Pancreas (tissue), 10 donors: ENCODE results near the gene GSTO2. TPM values are rescaled to one million over a fixed set of nuclear protein-coding genes. Genes with fewer than 3 reads are reported as not detected.

Source experiments
- ATAC-seq, 4 donors: fragments of 200-7000 bp; cut with Tn5 transposase; one replicate each; pipeline versions ENCODE4 v1.8.0 to v1.9.1; 2020; ENCODE audit warnings: mild to moderate bottlenecking in 4 of 4, moderate library complexity in 4 of 4
- DNase-seq, 6 donors: peaks; one replicate each; pipeline ENCODE4 v3.0.0-alpha.2; 2020
- FAIRE-seq: peaks from 2 replicates; lab custom pipeline; 2012; peaks lifted over from hg19 to GRCh38; lab: Jason Lieb, UNC
- H3K27ac ChIP-seq, 4 donors: fragments of 200-600 bp; sonication (generic); 1 replicate in 3 of 4; 2 replicates in 1 of 4; pipeline versions ENCODE4 v1.5.0 to v1.8.0; 2020
- H3K27me3 ChIP-seq, 4 donors: fragments of 200-600 bp; one replicate each; pipeline ENCODE4 v1.8.0; 2021
- H3K36me3 ChIP-seq, 3 donors: fragments of 200-600 bp; sonication (generic) in 1 of 3; one replicate each; pipeline versions ENCODE4 v1.5.0 to v1.8.0; 2020 to 2021
- H3K4me1 ChIP-seq, 3 donors: fragments of 200-600 bp; one replicate each; pipeline ENCODE4 v1.8.0; 2021
- H3K4me3 ChIP-seq, 4 donors: fragments of 200-600 bp; sonication (generic) in 2 of 4; one replicate each; pipeline versions ENCODE4 v1.5.0 to v1.8.0; 2020 to 2021
- H3K9me3 ChIP-seq, 4 donors: fragments of 200-600 bp; one replicate each; pipeline ENCODE4 v1.8.0; 2021
- WGBS, 2 donors: extraction: QIAGEN DNeasy Blood & Tissue Kit; methylation state at CpG; one replicate each; pipeline ENCODE4 v1.1.7; 2013; 5-methylcytosine and 5-hydroxymethylcytosine counted together
- intact Hi-C, 3 donors: fragments of 100-400 bp; cut with DNase I; formaldehyde crosslinking; loops; one replicate each; pipeline versions ENCODE4 v1.11.1 to v1.14.2; 2022
- polyA plus RNA-seq, 2 donors: library from polyadenylated mRNA; stranded (reverse); fragments of 200-250 nt; gene quantifications; one replicate each; pipeline ENCODE4 v1.2.3, GENCODE V29; 2013
- total RNA-seq, 6 donors: library from RNA; stranded (reverse); fragmentation: NEBNext Ultra II Directional in 4 of 6; extraction: Animal tissue kit (Norgen Biotek cat#: 25700) in 4 of 6; gene quantifications; one replicate each; pipeline versions ENCODE4 v1.2.1 to v1.2.4, GENCODE V29; 2021 to 2023
- TF ChIP-seq, protein P1 (sequence below), 4 donors: fragments of 200-600 bp; sonication (generic) in 3 of 4; IDR thresholded peaks; one replicate each; pipeline versions ENCODE4 v1.5.0 to v1.8.0; 2021; ENCODE audit warnings: antibody characterized with exemption in 4 of 4
- donor health status: healthy with polysubstance abuse.
- donor health status: DM: no; HTN: no; CAD: no; lungs with moderate emphysema.
- donor health status: DM: no; HTN: no; CAD: no.
- donor health status: control.
- donor health status: control.
- donor health status: Bipolar disorder and iron deficiency.
- donor health status: DM: yes; HTN: yes; CAD: no.
- donor health status: DM: no; HTN: no; CAD: no.
- donor health status: DM: no; HTN: no; CAD: no.
- donor health status: DM: yes; HTN: yes; CAD: no.

GSTO2 gene
- total and polyA plus RNA-seq, 8 donors = 13.8 to 28.1 (median 18.2) TPM

DNA sequence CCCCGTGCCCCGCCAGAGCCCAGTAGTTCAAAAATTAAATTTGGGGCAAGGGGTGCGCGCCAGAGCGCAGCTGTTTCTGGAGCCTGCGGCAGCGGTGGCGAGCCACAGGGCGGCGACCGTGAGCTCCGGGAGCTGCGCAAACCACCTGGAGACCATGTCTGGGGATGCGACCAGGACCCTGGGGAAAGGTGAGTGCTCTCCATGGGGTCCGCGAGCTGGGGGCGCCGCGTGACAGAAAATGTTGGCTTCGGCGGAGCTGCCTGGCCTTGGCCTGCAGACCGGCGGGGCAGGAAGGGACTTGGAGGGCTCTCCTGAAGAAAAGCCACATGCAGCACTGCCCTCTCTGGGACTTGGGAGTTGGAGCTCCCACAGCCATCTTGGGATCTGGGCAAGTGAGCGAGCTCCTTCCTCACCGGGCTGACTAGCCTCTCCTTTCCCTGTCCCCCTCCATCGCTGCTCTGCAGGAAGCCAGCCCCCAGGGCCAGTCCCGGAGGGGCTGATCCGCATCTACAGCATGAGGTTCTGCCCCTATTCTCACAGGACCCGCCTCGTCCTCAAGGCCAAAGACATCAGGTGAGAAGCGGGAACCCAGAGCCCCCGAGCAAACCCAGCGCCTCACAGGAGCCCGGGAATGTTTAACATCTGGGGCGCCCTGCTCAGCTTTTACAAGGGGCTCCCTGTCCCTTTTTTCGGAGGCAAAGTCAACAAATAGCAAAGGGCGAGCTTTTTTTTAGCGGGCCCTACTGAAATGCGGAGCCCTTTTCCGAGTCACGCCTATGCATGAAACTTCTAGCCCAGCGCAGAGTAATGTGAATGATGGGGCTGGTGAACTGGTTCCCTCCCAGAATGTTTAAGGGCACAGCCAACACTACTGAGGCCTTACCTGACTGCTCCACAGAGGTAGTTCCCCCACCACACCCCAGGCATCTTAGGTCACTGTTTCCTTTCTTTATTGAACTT is 6.1 kb downstream of the GSTO2 start:
- no peak for FAIRE-seq
- peak overlapping the region; percentile 0 to 38 (median 27) for H3K27ac ChIP-seq
- peak; percentile 64 to 88 (median 74) for DNase-seq

DNA sequence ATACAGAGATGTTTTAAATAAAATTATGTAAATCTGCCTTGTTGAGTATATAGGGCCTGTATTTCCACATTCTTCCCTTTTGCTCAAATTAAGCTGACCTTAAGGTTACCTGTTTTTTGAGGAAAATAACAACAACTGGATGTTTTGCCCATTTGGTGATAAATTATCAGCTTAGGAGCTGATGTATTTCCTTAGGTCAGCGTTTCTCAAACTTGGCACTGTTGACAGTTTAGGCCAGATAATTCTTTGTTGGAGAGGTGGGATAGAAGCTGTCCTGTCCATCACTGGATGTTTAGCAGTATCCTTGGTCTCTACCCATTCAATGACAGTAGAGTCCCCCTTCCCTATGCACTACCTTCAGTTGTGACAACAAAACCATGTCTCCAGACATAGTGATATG is 7.2 kb downstream of the GSTO2 start:
- WGBS, 2 donors = 29 to 43% methylated on average over 1 of the region's 1 CpG
- H3K4me3 ChIP-seq = peak overlapping the region in 3 of 4 donors; percentile 48 to 60 (median 60)
- TF ChIP-seq, protein P1, sequence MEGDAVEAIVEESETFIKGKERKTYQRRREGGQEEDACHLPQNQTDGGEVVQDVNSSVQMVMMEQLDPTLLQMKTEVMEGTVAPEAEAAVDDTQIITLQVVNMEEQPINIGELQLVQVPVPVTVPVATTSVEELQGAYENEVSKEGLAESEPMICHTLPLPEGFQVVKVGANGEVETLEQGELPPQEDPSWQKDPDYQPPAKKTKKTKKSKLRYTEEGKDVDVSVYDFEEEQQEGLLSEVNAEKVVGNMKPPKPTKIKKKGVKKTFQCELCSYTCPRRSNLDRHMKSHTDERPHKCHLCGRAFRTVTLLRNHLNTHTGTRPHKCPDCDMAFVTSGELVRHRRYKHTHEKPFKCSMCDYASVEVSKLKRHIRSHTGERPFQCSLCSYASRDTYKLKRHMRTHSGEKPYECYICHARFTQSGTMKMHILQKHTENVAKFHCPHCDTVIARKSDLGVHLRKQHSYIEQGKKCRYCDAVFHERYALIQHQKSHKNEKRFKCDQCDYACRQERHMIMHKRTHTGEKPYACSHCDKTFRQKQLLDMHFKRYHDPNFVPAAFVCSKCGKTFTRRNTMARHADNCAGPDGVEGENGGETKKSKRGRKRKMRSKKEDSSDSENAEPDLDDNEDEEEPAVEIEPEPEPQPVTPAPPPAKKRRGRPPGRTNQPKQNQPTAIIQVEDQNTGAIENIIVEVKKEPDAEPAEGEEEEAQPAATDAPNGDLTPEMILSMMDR (IDR thresholded peaks at IDR 0.05) = no peak
- no peak for FAIRE-seq
- H3K4me1 ChIP-seq = peaks cover 5 to 9% (median 9%) of the 10 kb centered on the region in 3 donors
- H3K36me3 ChIP-seq = no peaks in the 10 kb centered on the region
- ATAC-seq = no peak
- DNase-seq = no peak
- no peaks in the 10 kb centered on the region for H3K27me3 ChIP-seq
- intact Hi-C loops = no loop called here
- no peak overlapping the region for H3K27ac ChIP-seq
- no peaks in the 10 kb centered on the region for H3K9me3 ChIP-seq

More for the DNA sequence above, 6.1 kb downstream of the GSTO2 start:
- Histone ChIP-seq H3K27me3 (no peaks in the 10 kb centered on the region), H3K36me3 (no peaks in the 10 kb centered on the region), H3K4me3 (peak overlapping the region; percentile 48 to 60 (median 54)), H3K9me3 (no peaks in the 10 kb centered on the region), H3K4me1 (peaks cover 5 to 9% (median 9%) of the 10 kb centered on the region in 3 donors)
- peak; percentile 90 to 97 (median 96) for ATAC-seq
- 6% methylated on average over 42 of the region's 42 CpGs for WGBS, 2 donors
- TF ChIP-seq, protein P1 (IDR thresholded peaks at IDR 0.05) = peak; percentile 87 to 94 (median 90)
- intact Hi-C loops = no loop called here

DNA sequence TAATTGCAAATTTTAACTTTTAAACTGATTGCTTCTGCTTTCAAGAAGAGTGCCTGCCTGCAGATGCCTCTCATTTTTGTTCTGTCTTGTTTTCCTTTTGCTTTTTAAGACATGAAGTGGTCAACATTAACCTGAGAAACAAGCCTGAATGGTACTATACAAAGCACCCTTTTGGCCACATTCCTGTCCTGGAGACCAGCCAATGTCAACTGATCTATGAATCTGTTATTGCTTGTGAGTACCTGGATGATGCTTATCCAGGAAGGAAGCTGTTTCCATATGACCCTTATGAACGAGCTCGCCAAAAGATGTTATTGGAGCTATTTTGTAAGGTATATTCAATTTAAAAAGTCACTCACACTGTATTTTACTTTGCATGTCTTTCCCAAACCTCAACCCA is 8.8 kb downstream of the GSTO2 start:
- H3K27ac ChIP-seq = no peak overlapping the region
- ATAC-seq (no peak), FAIRE-seq (no peak), DNase-seq (peak in 3 of 6 donors; percentile 36 to 59 (median 55))
- peaks cover 5 to 9% (median 9%) of the 10 kb centered on the region in 3 donors for H3K4me1 ChIP-seq
- TF ChIP-seq, protein P1 (IDR thresholded peaks at IDR 0.05) = no peak
- intact Hi-C loops = no loop called here
- no peaks in the 10 kb centered on the region for H3K27me3 ChIP-seq
- H3K4me3 ChIP-seq = no peak overlapping the region
- WGBS, 2 donors = 43 to 49% methylated on average over 2 of the region's 2 CpGs
- no peaks in the 10 kb centered on the region for H3K9me3 ChIP-seq
- no peaks in the 10 kb centered on the region for H3K36me3 ChIP-seq

DNA sequence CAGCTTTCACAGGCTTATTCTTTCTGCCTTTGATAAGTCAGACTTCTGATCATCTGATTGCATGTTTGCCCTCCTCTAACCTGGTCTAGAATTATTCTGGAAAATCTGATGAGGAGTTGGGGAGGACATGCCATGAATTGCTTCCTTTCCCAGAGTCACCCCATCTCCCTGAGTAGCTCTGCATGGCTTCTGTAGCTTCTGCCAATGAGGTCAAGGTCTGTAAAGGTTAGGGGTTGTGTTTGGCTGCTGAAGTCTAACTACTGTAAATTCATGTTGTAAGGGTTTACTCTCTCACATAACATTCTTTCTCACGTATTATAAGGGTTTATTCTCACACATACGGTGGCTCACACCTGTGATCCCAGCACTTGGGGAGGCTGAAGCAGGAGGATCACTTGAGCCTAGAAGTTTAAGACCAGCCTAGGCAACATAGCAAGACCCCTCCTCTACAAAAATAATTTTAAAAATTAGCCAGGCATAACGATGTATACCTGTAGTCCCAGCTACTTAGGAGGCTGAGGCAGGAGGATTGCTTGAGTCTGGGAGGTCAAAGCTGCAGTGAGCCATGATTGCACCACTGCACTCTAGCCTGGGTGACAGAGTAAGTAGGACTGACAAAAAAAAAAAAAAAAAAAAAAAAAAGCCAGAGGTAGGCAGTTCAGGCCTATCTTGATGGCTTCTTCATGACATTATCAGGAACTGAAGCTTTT is 10.7 kb downstream of the GSTO2 start:
- Histone ChIP-seq H3K36me3 (no peaks in the 10 kb centered on the region), H3K27ac (no peak overlapping the region), H3K9me3 (no peaks in the 10 kb centered on the region), H3K4me1 (peaks cover 5 to 9% (median 5%) of the 10 kb centered on the region in 3 donors), H3K4me3 (no peak overlapping the region), H3K27me3 (no peaks in the 10 kb centered on the region)
- TF ChIP-seq, protein P1 (IDR thresholded peaks at IDR 0.05) = no peak
- no peak for DNase-seq
- WGBS, 2 donors = 95 to 96% methylated on average over 3 of the region's 3 CpGs
- FAIRE-seq = no peak
- intact Hi-C loops = loop anchor here in 1 of 3 donors (5.0 kb wide), 1 partner anchor 68 kb away; no protein-coding TSS in a partner anchor
- no peak for ATAC-seq
